GM18867 (cell line): ENCODE measurements around the gene PLA2G15.

Experiments
- ATAC-seq: cut with Tn5 transposase; IDR thresholded peaks from one replicate; pipeline ENCODE4 v1.9.1; 2021; ENCODE audit warnings: mild to moderate bottlenecking, moderate library complexity; ENCODE audit not compliant: unreplicated experiment

Gene PLA2G15

GRCh38 chr16:68244903-68245853, at the start of gene PLA2G15:
Gene PLA2G15, plus strand, starts transcription at chr16:68245373. Its CDS starts 54 bp downstream, at chr16:68245427.
- peak; percentile 82 for ATAC-seq

GRCh38 chr16:68197250-68197649, 47.9 kb upstream of the PLA2G15 start:
- no peak for ATAC-seq

- ATAC-seq = no peak
Observed at GRCh38 chr16:68200088-68200783, 44.9 kb upstream of the PLA2G15 start.

GRCh38 chr16:68202091-68202519, 43.1 kb upstream of the PLA2G15 start:
- no peak for ATAC-seq

- ATAC-seq = no peak
Observed at GRCh38 chr16:68206245-68206644, 38.9 kb upstream of the PLA2G15 start.

GRCh38 chr16:68214726-68215125, 30.4 kb upstream of the PLA2G15 start:
- ATAC-seq = no peak

- no peak for ATAC-seq
Observed at GRCh38 chr16:68215302-68215701, 29.9 kb upstream of the PLA2G15 start.

- no peak for ATAC-seq
Observed at GRCh38 chr16:68216240-68216639, 28.9 kb upstream of the PLA2G15 start.

GRCh38 chr16:68217506-68217905, 27.7 kb upstream of the PLA2G15 start:
- ATAC-seq = no peak

GRCh38 chr16:68219725-68220351, 25.3 kb upstream of the PLA2G15 start:
- ATAC-seq = no peak

- ATAC-seq = no peak
Observed at GRCh38 chr16:68223072-68223471, 22.1 kb upstream of the PLA2G15 start.

GRCh38 chr16:68226116-68226515, 19.1 kb upstream of the PLA2G15 start:
- ATAC-seq = no peak

GRCh38 chr16:68227183-68227793, 17.9 kb upstream of the PLA2G15 start:
- ATAC-seq = no peak

- ATAC-seq = no peak
Observed at GRCh38 chr16:68227850-68228553, 17.2 kb upstream of the PLA2G15 start.

GRCh38 chr16:68228652-68229051, 16.5 kb upstream of the PLA2G15 start:
- no peak for ATAC-seq

GRCh38 chr16:68229431-68230175, 15.6 kb upstream of the PLA2G15 start:
- ATAC-seq = no peak

- no peak for ATAC-seq
Observed at GRCh38 chr16:68230176-68230571, 15.0 kb upstream of the PLA2G15 start.

- no peak for ATAC-seq
Observed at GRCh38 chr16:68230956-68231355, 14.2 kb upstream of the PLA2G15 start.

GRCh38 chr16:68231384-68232136, 13.6 kb upstream of the PLA2G15 start:
- no peak for ATAC-seq
